ENCODE results near the gene NFATC3.

Gene NFATC3

GRCh38 chr16:68233085-68233834, 148.1 kb downstream of the NFATC3 start:
- DNase-seq, result peak; percentile 34

DNA sequence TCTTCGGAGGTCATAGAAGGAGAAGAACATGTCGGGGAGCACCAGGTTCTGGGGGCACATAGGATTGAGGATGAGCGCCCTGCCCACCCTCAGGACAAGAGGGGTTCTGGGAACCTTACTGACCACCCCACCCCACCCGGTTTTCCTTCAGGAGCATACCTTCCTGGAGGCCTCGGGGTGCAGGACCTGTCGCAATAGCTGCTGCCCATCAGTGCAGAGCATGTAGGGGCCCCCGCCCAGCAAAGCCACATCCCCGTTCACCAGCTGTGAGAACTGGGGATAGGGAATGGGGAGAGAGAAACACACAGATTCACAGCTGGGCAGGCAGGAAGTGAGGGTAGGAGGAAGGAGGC, 148.6 kb downstream of the NFATC3 start:
- DNase-seq, result no peak

- no peak for DNase-seq
Observed at GRCh38 chr16:68234188-68235107, 149.3 kb downstream of the NFATC3 start.

- DNase-seq, result no peak
Observed at GRCh38 chr16:68235108-68235886, 150.1 kb downstream of the NFATC3 start.

GRCh38 chr16:68235887-68236136, 150.6 kb downstream of the NFATC3 start, which contains the start of gene ESRP2:
Gene ESRP2, minus strand, starts transcription at chr16:68236127. Its CDS starts 82 bp downstream, at chr16:68236045.
- no peak for DNase-seq

DNA sequence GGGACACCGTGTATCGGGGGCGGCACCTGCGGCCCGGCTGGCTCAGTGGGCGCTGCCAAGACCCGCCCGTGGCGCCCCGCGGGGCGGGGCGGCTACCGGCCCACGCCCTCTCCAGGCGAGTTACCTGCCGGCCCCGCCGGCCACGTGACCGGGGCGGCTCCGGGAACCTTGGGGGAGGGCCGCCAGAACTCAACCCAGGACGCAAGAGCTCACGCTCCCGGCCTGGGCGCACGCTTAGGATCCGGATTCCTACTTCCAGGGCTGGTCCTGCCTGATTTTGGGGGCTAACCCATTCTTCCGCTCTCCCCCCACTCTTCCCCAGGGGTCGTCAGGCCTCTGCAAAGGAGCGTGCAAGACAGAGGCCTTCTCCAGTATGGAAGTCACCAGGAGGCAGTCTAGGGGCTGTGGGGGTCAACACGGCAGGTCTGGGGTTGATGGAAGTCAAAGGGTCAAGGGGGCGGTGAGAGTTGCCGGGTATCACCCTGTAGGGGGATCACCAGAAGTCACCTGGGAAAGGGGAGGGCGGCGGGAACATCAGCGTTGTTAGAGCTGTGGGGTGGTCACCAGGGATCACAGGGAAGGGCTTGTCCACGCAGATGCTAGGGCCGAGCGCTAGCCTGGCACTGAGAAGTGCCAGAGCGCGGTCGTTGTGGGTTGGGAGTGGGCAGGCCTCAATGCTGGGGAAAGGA, 151.1 kb downstream of the NFATC3 start:
- DNase-seq, result peak; percentile 57

- no peak for DNase-seq
Observed at GRCh38 chr16:68236826-68237242, 151.7 kb downstream of the NFATC3 start.

DNA sequence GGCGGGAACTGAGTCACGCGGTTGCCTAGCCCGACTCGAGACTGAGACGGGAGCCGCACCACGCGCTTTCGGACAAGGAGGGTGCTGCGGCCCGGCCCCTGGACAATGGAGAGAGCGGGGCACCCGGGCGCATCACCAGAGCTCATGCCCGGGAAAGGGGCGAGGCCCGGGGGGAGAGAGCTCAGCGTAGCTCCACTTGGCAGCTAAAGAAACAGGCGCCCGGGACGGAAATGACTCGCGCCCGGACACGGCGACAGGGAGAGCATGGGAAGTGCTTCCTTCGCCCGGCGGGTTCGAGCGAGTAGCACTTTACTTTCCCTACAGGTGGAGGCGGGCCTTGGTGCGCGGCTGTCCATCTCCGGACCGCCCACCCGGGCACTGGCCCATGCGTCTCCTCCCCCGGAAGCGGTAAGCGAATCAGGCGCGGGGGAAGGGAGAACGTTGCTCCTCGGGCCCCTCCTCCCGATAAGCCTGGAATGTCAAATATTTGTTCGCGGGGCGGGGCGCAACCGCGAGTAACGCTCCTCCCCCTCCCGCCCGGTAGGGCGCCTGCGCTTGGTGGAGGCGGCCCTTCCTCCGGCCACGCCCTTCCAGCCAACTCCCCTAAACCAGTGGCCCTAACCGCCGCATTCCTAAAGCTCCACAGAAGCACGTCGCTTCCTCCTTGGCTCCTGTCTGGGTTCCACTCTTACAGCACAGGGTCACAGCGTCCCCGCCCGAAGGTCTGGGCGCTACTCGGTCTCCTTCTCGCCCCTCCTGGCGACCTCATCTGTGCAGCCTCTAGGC, 152.3 kb downstream of the NFATC3 start:
- DNase-seq, result peak; percentile 96

DNA sequence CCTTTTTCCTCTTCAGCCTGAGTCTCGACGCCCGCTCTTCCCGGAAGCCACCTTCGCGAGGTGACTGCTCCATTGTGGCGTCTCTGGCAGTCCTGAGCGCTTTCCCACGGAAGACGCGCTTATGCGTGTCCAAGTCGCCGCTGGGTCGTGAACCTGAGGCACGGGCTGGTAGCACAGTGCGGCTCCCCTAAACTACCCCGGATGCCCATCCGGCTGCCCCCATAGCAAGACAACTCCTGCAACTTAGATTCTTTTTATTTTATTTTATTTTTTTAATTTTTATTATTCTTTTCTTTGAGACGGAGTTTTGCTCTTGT, 152.8 kb downstream of the NFATC3 start:
- DNase-seq, result no peak

- DNase-seq, result no peak
Observed at GRCh38 chr16:68242085-68242484, 156.9 kb downstream of the NFATC3 start.

GRCh38 chr16:68242926-68243858, 158.0 kb downstream of the NFATC3 start:
- DNase-seq, result no peak

DNA sequence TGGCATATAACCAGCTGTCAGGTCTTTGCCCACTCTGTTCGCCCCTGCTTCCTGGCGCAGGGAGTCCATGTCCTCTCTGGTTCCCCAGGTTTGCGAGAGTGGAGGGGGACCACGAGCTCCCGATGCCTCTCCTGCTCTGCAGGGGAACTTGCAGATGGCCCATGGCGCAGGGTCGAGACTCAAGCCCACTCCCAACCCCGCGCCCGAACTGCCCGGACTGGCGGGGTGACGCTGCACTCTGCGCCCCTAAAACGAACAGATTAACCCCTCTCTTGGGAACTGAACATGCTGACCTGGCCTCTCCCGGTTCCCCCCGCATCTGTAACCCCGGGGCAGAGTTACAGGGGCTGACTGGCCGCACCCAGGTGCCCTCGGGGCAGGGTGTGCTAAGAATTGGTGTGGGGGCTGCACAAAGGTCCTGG, 159.3 kb downstream of the NFATC3 start:
- DNase-seq, result no peak

DNA sequence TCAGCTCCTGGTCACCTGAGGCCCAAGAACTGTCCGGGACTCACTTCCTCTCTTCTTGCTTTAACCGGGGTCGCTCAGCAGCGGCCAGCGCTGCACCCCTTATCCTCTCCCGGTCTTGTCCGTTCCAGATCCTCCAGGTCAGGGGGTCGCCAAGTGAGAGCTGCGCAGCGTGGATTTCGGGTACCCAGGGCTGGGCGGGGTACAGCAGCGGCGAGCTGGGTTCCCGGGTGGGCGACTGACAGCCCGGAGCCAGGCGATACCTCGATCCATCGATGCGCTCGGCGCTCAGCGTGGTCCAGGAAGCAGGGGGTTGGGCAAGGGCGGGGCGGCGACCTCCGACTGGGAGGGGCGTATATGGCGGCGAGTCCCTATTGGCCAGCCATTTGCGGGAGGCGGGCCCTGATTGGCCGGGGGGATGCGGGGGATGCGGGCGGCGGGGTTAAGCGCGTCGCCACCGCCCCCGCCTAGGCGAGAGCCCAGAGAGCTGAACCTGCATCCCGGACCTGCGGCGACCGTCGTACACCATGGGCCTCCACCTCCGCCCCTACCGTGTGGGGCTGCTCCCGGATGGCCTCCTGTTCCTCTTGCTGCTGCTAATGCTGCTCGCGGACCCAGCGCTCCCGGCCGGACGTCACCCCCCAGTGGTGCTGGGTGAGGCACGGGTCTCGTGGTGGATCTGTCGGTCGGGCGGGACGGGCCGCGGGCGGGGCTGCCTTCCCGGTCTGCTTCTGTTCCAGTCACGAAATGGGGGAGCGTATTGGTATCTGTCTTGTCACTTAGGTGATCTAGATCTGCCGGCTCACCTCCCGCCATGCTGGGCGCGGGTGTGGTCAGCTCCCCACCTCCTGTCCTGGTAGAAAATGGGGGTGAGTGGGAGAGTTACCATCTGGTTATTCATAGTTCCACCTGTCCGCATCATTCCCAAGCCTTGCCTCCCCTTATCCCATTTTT, 160.0 kb downstream of the NFATC3 start, which contains the start of gene PLA2G15:
Gene PLA2G15 (plus strand): TSS at position 471 of the 951 bp plus-strand sequence. CDS start 54 bp downstream, at position 525.
- DNase-seq, result peak; percentile 97

DNA sequence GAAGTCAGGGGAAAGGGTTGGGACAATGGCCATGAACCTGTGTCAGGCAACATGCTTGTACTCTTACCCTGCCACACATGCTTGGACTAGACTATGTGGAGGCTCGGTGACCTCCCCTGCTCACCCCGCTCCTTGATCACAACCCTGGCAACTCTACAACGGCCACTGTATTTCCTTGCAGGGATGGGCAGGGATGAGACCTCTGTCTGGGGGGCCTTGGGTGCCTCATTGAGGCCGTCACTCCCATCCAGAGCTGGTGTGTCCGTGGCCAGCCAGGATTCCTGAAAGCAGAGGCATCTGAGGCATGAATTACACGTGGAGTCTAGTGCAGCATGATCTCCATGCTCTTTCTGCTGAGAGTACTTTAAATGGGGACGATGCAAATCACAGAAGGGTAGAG, 161.0 kb downstream of the NFATC3 start:
- DNase-seq, result no peak

- no peak for DNase-seq
Observed at GRCh38 chr16:68246666-68247065, 161.5 kb downstream of the NFATC3 start.

GRCh38 chr16:68247400-68247799, 162.2 kb downstream of the NFATC3 start:
- no peak for DNase-seq

- DNase-seq, result no peak
Observed at GRCh38 chr16:68247932-68248331, 162.8 kb downstream of the NFATC3 start.

DNA sequence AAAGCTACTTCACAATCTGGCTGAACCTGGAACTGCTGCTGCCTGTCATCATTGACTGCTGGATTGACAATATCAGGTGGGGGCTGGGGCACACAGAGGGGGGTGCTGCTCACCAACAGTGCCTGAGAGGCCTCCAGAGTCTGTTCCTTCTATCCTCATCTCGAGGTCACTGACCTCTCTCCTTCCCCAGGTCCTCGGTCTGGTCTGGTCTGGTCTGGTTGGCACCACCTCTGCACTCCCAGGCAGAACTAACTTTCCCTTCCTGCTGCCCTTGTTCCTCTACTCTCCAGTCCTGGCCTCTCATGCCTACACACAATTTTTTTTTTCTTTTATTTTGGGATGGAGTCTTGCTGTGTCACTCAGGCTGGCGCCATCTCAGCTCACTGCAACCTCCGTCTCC, 164.2 kb downstream of the NFATC3 start:
- no peak for DNase-seq

DNA sequence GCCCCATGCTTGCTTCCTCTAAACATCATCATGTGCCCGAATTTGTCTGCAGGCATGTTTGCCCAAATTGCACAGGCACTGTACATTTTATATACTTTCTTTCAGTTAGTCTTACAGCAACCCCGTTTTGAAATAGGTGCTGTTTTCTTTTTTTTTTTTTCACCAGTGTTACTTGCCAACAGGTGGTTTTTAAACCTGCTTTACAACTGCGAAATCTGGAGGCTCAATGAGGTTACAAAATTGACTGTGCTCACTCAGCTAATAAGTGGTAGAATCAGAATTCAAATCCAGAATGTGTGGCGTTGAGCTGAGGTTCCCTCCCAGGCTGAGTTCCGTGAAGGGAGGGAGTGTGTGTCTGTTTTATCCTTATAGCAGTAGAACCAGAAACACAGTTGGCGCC, 165.8 kb downstream of the NFATC3 start:
- DNase-seq, result no peak

DNA sequence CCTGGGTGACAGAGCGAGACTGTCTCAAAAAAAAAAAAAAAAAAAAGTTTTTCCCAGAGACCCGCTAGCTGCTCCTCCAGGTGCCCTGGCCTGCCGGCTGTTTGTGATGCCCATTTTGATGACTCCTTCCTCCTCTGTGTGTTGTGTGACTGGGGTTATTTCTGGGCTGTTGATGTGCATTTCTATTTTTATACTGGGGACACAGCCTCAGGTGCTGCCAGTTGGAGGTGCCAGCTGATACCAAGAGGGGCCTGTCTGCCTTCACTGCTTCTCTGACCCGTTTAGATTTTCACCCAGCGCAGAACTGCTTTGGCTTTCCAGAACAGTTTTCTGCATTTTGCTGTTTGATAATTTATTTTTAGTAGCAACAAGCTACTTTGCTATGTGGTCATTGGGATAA, 166.7 kb downstream of the NFATC3 start:
- no peak for DNase-seq
